ENCODE results near the gene PRDM1. TPM values are rescaled to one million over a fixed set of nuclear protein-coding genes. Genes with fewer than 3 reads are reported as not detected.

The PRDM1 gene
- total and polyA plus RNA-seq, 2 of the 13 experiments (the other 11 are each of a cell fraction or from before 2014, with no cell fraction given) = 0.13 TPM; not detected in 1

GRCh38 chr6:106113256-106113959, 27.3 kb downstream of the PRDM1 start:
- no peak overlapping the region for H2AFZ ChIP-seq (ENCODE audit: low read length)
- no peak overlapping the region for H3K27ac ChIP-seq (ENCODE audit: extremely low read length, insufficient read depth, low read length)
- DNase-seq (ENCODE audit: low spot score) = no peak
- no peaks in the 10 kb centered on the region for H4K20me1 ChIP-seq (ENCODE audit: insufficient read depth, low read length)
- ATAC-seq = no peak
- ChIA-PET POLR2A (no interaction called here), CTCF (ENCODE audit: low intra/inter-chr PET ratio, low total read pairs) (no interaction called here)
- in situ Hi-C loops (cut with HindIII; ENCODE audit: extremely low pct_ligation_motif_present, low pct_unique_long_range_greater_than_20kb) (no loop called here), intact Hi-C loops (cut with micrococcal nuclease; ENCODE audit: unreplicated experiment) (no loop called here)
- H3K27me3 ChIP-seq (ENCODE audit: control insufficient read depth in 1 of 2, insufficient read depth in 2 of 2, low read length in 2 of 2) = peaks cover 0 to 50% of the 10 kb centered on the region in 2 experiments; a peak in 4 of 5 replicates
- no peaks in the 10 kb centered on the region for H3K4me1 ChIP-seq (ENCODE audit: insufficient read depth, low read length)
- TF ChIP-seq REL (CRISPR knock-in tag; conservative IDR thresholded peaks at IDR 0.05) (no peak), KDM6A (CRISPR knock-in tag; IDR thresholded peaks at IDR 0.05; ENCODE audit: low read depth) (no peak)
- H3K79me2 ChIP-seq (ENCODE audit: insufficient read depth, low read length) = no peaks in the 10 kb centered on the region
- H3K9me3 ChIP-seq (ENCODE audit: low read length) = no peaks in the 10 kb centered on the region
- FAIRE-seq = no peak
- no TSS peak for BruUV-seq (replicated peaks)
- no peak overlapping the region for H3K4me3 ChIP-seq (replicated peaks in 1 of 3; ENCODE audit: insufficient read depth in 1 of 3, low read depth in 2 of 3, low read length in 3 of 3)
- H3K36me3 ChIP-seq (replicated peaks in 1 of 2; ENCODE audit: control insufficient read depth in 1 of 2, insufficient read depth in 2 of 2, low read length in 2 of 2) = no peaks in the 10 kb centered on the region
- H3K9ac ChIP-seq (ENCODE audit: insufficient read depth, low read depth, low read length) = no peak overlapping the region
- no peak overlapping the region for H3K4me2 ChIP-seq (ENCODE audit: low read depth, low read length)
- WGBS (ENCODE audit: low lambda C conversion rate) = 10% methylated on average over 9 of the region's 10 CpGs

- in situ Hi-C loops (cut with HindIII; ENCODE audit: extremely low pct_ligation_motif_present, low pct_unique_long_range_greater_than_20kb) (no loop called here), intact Hi-C loops (cut with micrococcal nuclease; ENCODE audit: unreplicated experiment) (no loop called here)
- Histone ChIP-seq H3K9me3 (ENCODE audit: low read length) (no peaks in the 10 kb centered on the region), H3K4me1 (ENCODE audit: insufficient read depth, low read length) (no peaks in the 10 kb centered on the region), H3K4me2 (ENCODE audit: low read depth, low read length) (no peak overlapping the region), H2AFZ (ENCODE audit: low read length) (no peak overlapping the region), H3K36me3 (replicated peaks in 1 of 2; ENCODE audit: control insufficient read depth in 1 of 2, insufficient read depth in 2 of 2, low read length in 2 of 2) (no peaks in the 10 kb centered on the region), H3K9ac (ENCODE audit: insufficient read depth, low read depth, low read length) (no peak overlapping the region), H3K27me3 (ENCODE audit: control insufficient read depth in 1 of 2, insufficient read depth in 2 of 2, low read length in 2 of 2) (peaks cover 0 to 50% of the 10 kb centered on the region in 2 experiments; a peak in 4 of 5 replicates), H3K79me2 (ENCODE audit: insufficient read depth, low read length) (no peaks in the 10 kb centered on the region), H4K20me1 (ENCODE audit: insufficient read depth, low read length) (no peaks in the 10 kb centered on the region), H3K4me3 (replicated peaks in 1 of 3; ENCODE audit: insufficient read depth in 1 of 3, low read depth in 2 of 3, low read length in 3 of 3) (no peak overlapping the region), H3K27ac (ENCODE audit: extremely low read length, insufficient read depth, low read length) (no peak overlapping the region)
- 37% methylated on average over 3 of the region's 9 CpGs for WGBS (ENCODE audit: low lambda C conversion rate)
- TF ChIP-seq PHF21A (CRISPR knock-in tag; IDR thresholded peaks at IDR 0.05) (no peak), PBX3 (CRISPR knock-in tag; IDR thresholded peaks at IDR 0.05; ENCODE audit: borderline replicate concordance) (no peak), NFATC3 (CRISPR knock-in tag; IDR thresholded peaks at IDR 0.05) (no peak), XRCC5 (optimal IDR thresholded peaks at IDR 0.05; ENCODE audit: low read length) (no peak), GATAD1 (CRISPR knock-in tag; IDR thresholded peaks at IDR 0.05) (no peak)
- TF ChIP-seq, protein P1, sequence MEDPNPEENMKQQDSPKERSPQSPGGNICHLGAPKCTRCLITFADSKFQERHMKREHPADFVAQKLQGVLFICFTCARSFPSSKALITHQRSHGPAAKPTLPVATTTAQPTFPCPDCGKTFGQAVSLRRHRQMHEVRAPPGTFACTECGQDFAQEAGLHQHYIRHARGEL (CRISPR knock-in tag; IDR thresholded peaks at IDR 0.05) = no peak
- ChIA-PET CTCF (ENCODE audit: low intra/inter-chr PET ratio, low total read pairs) (no interaction called here), POLR2A (no interaction called here)
- BruUV-seq (replicated peaks) = no TSS peak
- FAIRE-seq (no peak), DNase-seq (ENCODE audit: low spot score) (no peak), ATAC-seq (no peak)
Measured at GRCh38 chr6:106114492-106114891, 28.4 kb downstream of the PRDM1 start.
